Ascending aorta (tissue), 2 donors: Measurements from ENCODE around the gene LINS1. TPM values are rescaled to one million over a fixed set of nuclear protein-coding genes. Genes with fewer than 3 reads are reported as not detected.

Source experiments
- DNase-seq, 2 donors: peaks; one replicate each; pipeline ENCODE4 v3.0.0-alpha.2; 2019; ENCODE audit warnings: low spot score in 2 of 2
- H3K27ac ChIP-seq, 2 donors: fragments of 200-600 bp; sonication (generic); one replicate each; pipeline ENCODE4 v1.5.1; 2016 to 2017; ENCODE audit warnings: mild to moderate bottlenecking in 1 of 2
- H3K27me3 ChIP-seq: fragments of 200-600 bp; sonication (generic); one replicate; pipeline ENCODE4 v1.5.1; 2017
- H3K36me3 ChIP-seq, 2 donors: fragments of 200-600 bp; sonication (generic); one replicate each; pipeline ENCODE4 v1.5.1; 2016
- H3K4me1 ChIP-seq, 2 donors: fragments of 200-600 bp; sonication (generic); one replicate each; pipeline ENCODE4 v1.5.1; 2016 to 2017; ENCODE audit warnings: mild to moderate bottlenecking in 1 of 2
- H3K4me3 ChIP-seq, 2 donors: fragments of 200-600 bp; sonication (generic); one replicate each; pipeline ENCODE4 v1.5.1; 2016 to 2017; ENCODE audit warnings: mild to moderate bottlenecking in 1 of 2
- H3K9me3 ChIP-seq, 2 donors: fragments of 200-600 bp; sonication (generic); one replicate each; pipeline ENCODE4 v1.5.1; 2016
- intact Hi-C: fragments of 100-400 bp; cut with DNase I; formaldehyde crosslinking; loops from one replicate; pipeline ENCODE4 v1.15.1; 2023
- total RNA-seq: library from RNA; depleted of rRNA; stranded (reverse); fragments of >200 nt; gene quantifications from one replicate; pipeline ENCODE4 v1.1.0, GENCODE V29; 2016
- TF ChIP-seq, protein P1 (sequence below), 3 experiments: fragments of 200-600 bp in 2 of 3; fragments of 450-650 bp in 1 of 3; sonication (generic) in 2 of 3; IDR thresholded peaks; one replicate each; pipeline ENCODE4 v1.5.1; 2016 to 2019; ENCODE audit warnings: antibody characterized with exemption in 3 of 3, mild to moderate bottlenecking in 1 of 3, moderate library complexity in 1 of 3

Gene LINS1
- total RNA-seq, 1 donor from 2014 or later = 1.7 TPM

DNA sequence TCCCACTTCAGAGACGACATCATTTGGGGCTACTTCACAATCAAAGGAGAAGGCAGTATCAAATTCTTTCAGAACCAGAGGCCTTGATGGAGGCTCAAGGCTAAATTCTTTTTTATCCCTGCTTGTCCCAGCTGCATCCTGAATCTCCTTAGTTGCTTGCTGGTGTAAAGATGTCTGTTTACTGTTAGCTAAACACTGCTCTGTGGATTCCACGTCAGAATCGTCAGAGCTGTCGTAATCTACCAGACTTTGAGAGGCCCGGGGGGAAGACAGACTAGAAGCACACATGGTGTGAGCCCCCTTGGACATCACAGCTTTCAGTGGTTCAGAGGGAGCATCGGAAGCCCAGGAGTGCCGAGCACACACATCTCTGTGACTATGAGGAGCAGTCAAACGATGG, 32.6 kb downstream of the LINS1 start:
- Histone ChIP-seq H3K4me1 (no peaks in the 10 kb centered on the region), H3K27me3 (no peaks in the 10 kb centered on the region), H3K9me3 (no peaks in the 10 kb centered on the region), H3K4me3 (no peak overlapping the region), H3K27ac (no peak overlapping the region), H3K36me3 (peaks cover 13 to 24% of the 10 kb centered on the region in 2 donors)
- DNase-seq = no peak
- intact Hi-C loops = no loop called here
- TF ChIP-seq, protein P1, sequence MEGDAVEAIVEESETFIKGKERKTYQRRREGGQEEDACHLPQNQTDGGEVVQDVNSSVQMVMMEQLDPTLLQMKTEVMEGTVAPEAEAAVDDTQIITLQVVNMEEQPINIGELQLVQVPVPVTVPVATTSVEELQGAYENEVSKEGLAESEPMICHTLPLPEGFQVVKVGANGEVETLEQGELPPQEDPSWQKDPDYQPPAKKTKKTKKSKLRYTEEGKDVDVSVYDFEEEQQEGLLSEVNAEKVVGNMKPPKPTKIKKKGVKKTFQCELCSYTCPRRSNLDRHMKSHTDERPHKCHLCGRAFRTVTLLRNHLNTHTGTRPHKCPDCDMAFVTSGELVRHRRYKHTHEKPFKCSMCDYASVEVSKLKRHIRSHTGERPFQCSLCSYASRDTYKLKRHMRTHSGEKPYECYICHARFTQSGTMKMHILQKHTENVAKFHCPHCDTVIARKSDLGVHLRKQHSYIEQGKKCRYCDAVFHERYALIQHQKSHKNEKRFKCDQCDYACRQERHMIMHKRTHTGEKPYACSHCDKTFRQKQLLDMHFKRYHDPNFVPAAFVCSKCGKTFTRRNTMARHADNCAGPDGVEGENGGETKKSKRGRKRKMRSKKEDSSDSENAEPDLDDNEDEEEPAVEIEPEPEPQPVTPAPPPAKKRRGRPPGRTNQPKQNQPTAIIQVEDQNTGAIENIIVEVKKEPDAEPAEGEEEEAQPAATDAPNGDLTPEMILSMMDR (IDR thresholded peaks at IDR 0.05) = no peak

DNA sequence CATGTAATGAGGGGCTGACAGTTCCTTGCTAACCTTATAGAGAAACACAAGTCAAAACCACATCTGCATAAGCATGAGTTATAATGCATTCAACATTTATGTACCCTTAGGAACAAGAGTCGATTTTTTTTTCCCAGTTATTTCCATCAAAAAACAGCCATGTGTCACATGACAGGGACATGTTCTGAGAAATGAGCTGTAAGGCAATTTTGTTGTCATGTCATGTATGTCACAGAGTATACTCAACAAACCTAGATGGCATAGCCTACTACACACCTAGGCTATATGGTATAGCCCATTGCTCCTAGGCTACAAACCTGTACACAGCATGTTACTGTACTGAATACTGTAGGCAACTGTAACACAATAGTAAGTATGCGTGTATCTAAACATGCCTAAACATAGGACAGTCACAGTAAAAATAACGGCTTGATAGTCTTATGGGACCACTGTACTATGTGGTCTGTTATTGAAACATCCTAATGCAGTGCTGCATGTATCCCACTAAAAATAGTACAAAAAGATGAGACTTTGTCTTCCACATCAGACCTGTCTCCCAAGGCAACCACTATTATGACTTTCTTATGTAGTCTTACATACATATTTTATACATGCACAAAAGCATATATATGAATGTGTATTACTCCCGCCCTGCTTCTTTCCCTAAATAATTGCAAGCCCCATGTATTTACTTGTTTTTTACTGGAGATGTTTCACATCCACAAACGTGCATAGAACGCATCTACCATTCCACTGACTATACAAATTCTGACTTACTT, 34.9 kb downstream of the LINS1 start:
- Histone ChIP-seq H3K4me1 (no peaks in the 10 kb centered on the region), H3K9me3 (no peaks in the 10 kb centered on the region), H3K36me3 (peaks cover 8 to 15% of the 10 kb centered on the region in 2 donors), H3K27me3 (no peaks in the 10 kb centered on the region), H3K27ac (no peak overlapping the region), H3K4me3 (no peak overlapping the region)
- intact Hi-C loops = no loop called here
- DNase-seq = no peak
- TF ChIP-seq, protein P1 (IDR thresholded peaks at IDR 0.05) = no peak

DNA sequence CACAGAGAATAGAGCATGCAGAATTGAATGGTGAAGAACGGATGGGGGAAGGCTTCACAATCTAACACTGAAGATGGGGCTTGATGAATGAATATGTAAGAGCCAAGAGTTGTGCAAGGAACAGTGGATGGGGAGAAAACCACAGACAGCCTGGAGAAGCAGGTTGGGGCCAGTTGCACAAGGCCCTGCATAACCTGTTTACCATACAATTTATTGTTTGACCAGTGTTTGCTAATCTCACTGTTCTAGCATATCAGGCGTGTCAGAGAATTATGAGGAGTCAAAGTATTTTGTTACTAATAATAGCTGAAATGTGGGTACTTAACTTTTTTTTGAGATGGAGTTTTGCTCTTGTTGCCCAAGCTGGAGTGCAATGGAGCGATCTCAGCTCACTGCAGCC, 36.4 kb downstream of the LINS1 start:
- intact Hi-C loops = no loop called here
- H3K27ac ChIP-seq = no peak overlapping the region
- TF ChIP-seq, protein P1 (IDR thresholded peaks at IDR 0.05) = no peak
- H3K4me3 ChIP-seq = no peak overlapping the region
- H3K4me1 ChIP-seq = no peaks in the 10 kb centered on the region
- no peaks in the 10 kb centered on the region for H3K9me3 ChIP-seq
- no peak for DNase-seq
- H3K27me3 ChIP-seq = no peaks in the 10 kb centered on the region
- H3K36me3 ChIP-seq = peaks cover 3 to 15% of the 10 kb centered on the region in 2 donors

DNA sequence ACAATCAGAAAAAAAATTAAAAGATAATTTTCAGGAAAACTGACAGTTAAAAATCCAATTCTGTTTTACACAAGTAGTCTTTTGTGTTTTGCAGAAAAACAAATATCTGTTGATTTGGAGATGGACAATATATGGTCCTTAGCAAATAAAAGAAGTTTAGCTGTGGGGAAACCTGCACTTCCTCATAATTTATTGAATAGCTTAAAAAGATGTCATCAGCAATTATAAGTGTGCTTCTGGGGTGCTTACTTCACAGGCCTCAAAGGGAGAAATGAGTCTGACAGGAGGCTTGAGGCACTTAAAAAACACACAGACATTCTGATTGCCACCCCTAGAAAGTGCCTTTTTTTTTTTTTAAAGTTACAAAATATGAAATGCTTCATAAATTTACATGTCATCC, 41.7 kb downstream of the LINS1 start:
- H3K27ac ChIP-seq = no peak overlapping the region
- H3K36me3 ChIP-seq = no peaks in the 10 kb centered on the region
- no peaks in the 10 kb centered on the region for H3K4me1 ChIP-seq
- no peaks in the 10 kb centered on the region for H3K9me3 ChIP-seq
- intact Hi-C loops = no loop called here
- DNase-seq = no peak
- TF ChIP-seq, protein P1 (IDR thresholded peaks at IDR 0.05) = no peak
- no peaks in the 10 kb centered on the region for H3K27me3 ChIP-seq
- no peak overlapping the region for H3K4me3 ChIP-seq

DNA sequence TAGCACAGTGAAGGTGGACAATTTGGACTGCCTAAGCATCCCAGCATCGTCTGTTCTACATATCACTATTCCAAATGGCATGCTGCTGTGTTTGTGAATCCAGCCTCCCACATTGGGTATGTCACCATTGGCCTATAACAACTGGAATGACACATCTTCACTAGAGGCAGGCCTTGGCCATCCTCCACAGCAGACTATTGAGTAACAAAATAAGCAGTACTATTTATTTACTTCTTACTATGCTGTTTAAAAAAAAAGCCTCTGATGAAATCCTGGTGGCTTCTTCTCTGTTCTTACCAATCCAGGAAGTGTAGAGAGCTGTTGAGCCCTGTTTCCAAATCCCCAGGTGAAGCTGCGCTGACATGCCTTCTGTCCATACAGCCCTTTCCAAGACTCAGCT, 42.7 kb downstream of the LINS1 start:
- H3K27ac ChIP-seq = no peak overlapping the region
- no peaks in the 10 kb centered on the region for H3K9me3 ChIP-seq
- H3K27me3 ChIP-seq = no peaks in the 10 kb centered on the region
- TF ChIP-seq, protein P1 (IDR thresholded peaks at IDR 0.05) = no peak
- no peaks in the 10 kb centered on the region for H3K4me1 ChIP-seq
- DNase-seq = no peak
- H3K36me3 ChIP-seq = no peaks in the 10 kb centered on the region
- no peak overlapping the region for H3K4me3 ChIP-seq
- intact Hi-C loops = no loop called here
